ENCODE data around the gene ARL2BP.

The ARL2BP gene

GRCh38 chr16:57285379-57285778, 40.3 kb downstream of the ARL2BP start:
- TF ChIP-seq, protein P1, sequence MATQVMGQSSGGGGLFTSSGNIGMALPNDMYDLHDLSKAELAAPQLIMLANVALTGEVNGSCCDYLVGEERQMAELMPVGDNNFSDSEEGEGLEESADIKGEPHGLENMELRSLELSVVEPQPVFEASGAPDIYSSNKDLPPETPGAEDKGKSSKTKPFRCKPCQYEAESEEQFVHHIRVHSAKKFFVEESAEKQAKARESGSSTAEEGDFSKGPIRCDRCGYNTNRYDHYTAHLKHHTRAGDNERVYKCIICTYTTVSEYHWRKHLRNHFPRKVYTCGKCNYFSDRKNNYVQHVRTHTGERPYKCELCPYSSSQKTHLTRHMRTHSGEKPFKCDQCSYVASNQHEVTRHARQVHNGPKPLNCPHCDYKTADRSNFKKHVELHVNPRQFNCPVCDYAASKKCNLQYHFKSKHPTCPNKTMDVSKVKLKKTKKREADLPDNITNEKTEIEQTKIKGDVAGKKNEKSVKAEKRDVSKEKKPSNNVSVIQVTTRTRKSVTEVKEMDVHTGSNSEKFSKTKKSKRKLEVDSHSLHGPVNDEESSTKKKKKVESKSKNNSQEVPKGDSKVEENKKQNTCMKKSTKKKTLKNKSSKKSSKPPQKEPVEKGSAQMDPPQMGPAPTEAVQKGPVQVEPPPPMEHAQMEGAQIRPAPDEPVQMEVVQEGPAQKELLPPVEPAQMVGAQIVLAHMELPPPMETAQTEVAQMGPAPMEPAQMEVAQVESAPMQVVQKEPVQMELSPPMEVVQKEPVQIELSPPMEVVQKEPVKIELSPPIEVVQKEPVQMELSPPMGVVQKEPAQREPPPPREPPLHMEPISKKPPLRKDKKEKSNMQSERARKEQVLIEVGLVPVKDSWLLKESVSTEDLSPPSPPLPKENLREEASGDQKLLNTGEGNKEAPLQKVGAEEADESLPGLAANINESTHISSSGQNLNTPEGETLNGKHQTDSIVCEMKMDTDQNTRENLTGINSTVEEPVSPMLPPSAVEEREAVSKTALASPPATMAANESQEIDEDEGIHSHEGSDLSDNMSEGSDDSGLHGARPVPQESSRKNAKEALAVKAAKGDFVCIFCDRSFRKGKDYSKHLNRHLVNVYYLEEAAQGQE (IDR thresholded peaks at IDR 0.05; ENCODE audit: low read depth) = no peak
- TF ChIP-seq CREB1 (IDR thresholded peaks at IDR 0.05; ENCODE audit: low read depth) = no peak

GRCh38 chr16:57289391-57290257, 44.6 kb downstream of the ARL2BP start:
- TF ChIP-seq CREB1 (IDR thresholded peaks at IDR 0.05; ENCODE audit: low read depth) = no peak
- no peak for TF ChIP-seq TAF1 (IDR thresholded peaks at IDR 0.05; ENCODE audit: low read depth)
- TF ChIP-seq YY1 (IDR thresholded peaks at IDR 0.05; ENCODE audit: low read depth) = no peak
- TF ChIP-seq USF1 (IDR thresholded peaks at IDR 0.05) = no peak
- no peak for TF ChIP-seq NFIC (IDR thresholded peaks at IDR 0.05)
- TF ChIP-seq FOXM1 (IDR thresholded peaks at IDR 0.05; ENCODE audit: borderline replicate concordance, low read depth) = no peak
- TF ChIP-seq CEBPB (IDR thresholded peaks at IDR 0.05) = no peak
- TF ChIP-seq EP300 (IDR thresholded peaks at IDR 0.05; ENCODE audit: borderline replicate concordance) = no peak
- no peak for TF ChIP-seq TCF12 (IDR thresholded peaks at IDR 0.05; ENCODE audit: low read depth)
- TF ChIP-seq ZBTB7A (IDR thresholded peaks at IDR 0.05; ENCODE audit: low read depth) = no peak
- TF ChIP-seq, protein P1 (IDR thresholded peaks at IDR 0.05; ENCODE audit: low read depth) = no peak
- TF ChIP-seq EGR1 (IDR thresholded peaks at IDR 0.05) = no peak
- TF ChIP-seq MAX (IDR thresholded peaks at IDR 0.05) = no peak
- TF ChIP-seq TEAD4 (IDR thresholded peaks at IDR 0.05) = no peak
- no peak for TF ChIP-seq RAD21 (IDR thresholded peaks at IDR 0.05; ENCODE audit: low read depth)

- TF ChIP-seq EGR1 (IDR thresholded peaks at IDR 0.05) (no peak), USF1 (IDR thresholded peaks at IDR 0.05) (no peak), RAD21 (IDR thresholded peaks at IDR 0.05; ENCODE audit: low read depth) (no peak), EP300 (IDR thresholded peaks at IDR 0.05; ENCODE audit: borderline replicate concordance) (no peak), CEBPB (IDR thresholded peaks at IDR 0.05) (no peak), YY1 (IDR thresholded peaks at IDR 0.05; ENCODE audit: low read depth) (no peak), TCF12 (IDR thresholded peaks at IDR 0.05; ENCODE audit: low read depth) (no peak), CREB1 (IDR thresholded peaks at IDR 0.05; ENCODE audit: low read depth) (no peak), TEAD4 (IDR thresholded peaks at IDR 0.05) (no peak), TAF1 (IDR thresholded peaks at IDR 0.05; ENCODE audit: low read depth) (no peak), FOXM1 (IDR thresholded peaks at IDR 0.05; ENCODE audit: borderline replicate concordance, low read depth) (no peak), MAX (IDR thresholded peaks at IDR 0.05) (no peak), NFIC (IDR thresholded peaks at IDR 0.05) (no peak), ZBTB7A (IDR thresholded peaks at IDR 0.05; ENCODE audit: low read depth) (no peak)
- TF ChIP-seq, protein P1 (IDR thresholded peaks at IDR 0.05; ENCODE audit: low read depth) = no peak
These were observed 52.8 kb downstream of the ARL2BP start for GRCh38 chr16:57297856-57298255.

DNA sequence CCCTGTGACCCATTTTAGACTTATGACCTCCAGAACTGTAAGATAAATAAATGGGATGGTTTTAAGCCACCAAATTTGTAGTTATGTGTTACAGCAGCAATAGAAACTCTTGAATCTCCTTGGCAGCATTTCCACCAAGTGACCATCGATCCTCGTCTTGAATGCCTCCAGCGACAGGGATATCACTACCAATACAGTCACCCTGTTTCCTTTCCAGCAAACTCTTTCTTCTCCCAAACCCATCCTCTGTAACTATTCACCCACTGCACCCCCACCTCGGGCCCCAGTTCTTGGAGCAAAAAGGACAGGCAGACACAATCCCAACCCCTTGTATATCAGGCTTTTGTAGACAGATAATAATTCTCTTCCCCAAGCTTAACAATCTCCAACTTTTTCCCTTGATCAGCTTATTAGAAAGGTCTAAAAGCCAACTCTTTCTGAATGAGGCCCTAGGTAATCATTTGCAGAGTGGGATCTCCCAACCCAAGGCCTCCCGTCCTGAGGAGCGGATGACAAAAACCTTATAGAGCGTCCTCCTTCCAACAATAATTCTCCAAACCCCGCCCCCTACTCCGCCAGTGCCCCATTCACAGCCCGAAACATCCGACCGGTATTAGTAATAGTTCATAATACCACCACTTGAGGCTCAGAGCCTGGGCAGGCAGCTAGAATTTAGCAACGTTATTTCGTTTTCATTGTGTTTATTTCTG, 54.1 kb downstream of the ARL2BP start:
- no peak for TF ChIP-seq MAX (IDR thresholded peaks at IDR 0.05)
- no peak for TF ChIP-seq RAD21 (IDR thresholded peaks at IDR 0.05; ENCODE audit: low read depth)
- TF ChIP-seq CEBPB (IDR thresholded peaks at IDR 0.05) = no peak
- no peak for TF ChIP-seq NFIC (IDR thresholded peaks at IDR 0.05)
- TF ChIP-seq EP300 (IDR thresholded peaks at IDR 0.05; ENCODE audit: borderline replicate concordance) = no peak
- no peak for TF ChIP-seq USF1 (IDR thresholded peaks at IDR 0.05)
- TF ChIP-seq CREB1 (IDR thresholded peaks at IDR 0.05; ENCODE audit: low read depth) = no peak

Measured in Ishikawa (cell line).